Astrocyte of the cerebellum (primary cell): Measurements from ENCODE around the gene PIGA.

Experiments
- DNase-seq: peaks from one replicate; pipeline ENCODE4 v3.0.0-alpha.2; 2011; ENCODE audit warnings: low read depth
- H3K4me3 ChIP-seq: 2 replicates; pipeline ENCODE4 v1.5.1; 2011; ENCODE audit warnings: mild to moderate bottlenecking, low read depth, low read length, moderate library complexity
- in situ Hi-C: cut with HindIII; loops from 2 replicates; pipeline ENCODE4 v1.10.0; 2017; ENCODE audit warnings: low sequenced_read_pairs
- TF ChIP-seq, protein P1 (sequence below): IDR thresholded peaks from 2 replicates; pipeline ENCODE4 v1.5.1; 2012; ENCODE audit warnings: low read length, low read depth, moderate library complexity, mild to moderate bottlenecking; ENCODE audit errors: missing control alignments

Gene PIGA, protein sequence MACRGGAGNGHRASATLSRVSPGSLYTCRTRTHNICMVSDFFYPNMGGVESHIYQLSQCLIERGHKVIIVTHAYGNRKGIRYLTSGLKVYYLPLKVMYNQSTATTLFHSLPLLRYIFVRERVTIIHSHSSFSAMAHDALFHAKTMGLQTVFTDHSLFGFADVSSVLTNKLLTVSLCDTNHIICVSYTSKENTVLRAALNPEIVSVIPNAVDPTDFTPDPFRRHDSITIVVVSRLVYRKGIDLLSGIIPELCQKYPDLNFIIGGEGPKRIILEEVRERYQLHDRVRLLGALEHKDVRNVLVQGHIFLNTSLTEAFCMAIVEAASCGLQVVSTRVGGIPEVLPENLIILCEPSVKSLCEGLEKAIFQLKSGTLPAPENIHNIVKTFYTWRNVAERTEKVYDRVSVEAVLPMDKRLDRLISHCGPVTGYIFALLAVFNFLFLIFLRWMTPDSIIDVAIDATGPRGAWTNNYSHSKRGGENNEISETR

DNA sequence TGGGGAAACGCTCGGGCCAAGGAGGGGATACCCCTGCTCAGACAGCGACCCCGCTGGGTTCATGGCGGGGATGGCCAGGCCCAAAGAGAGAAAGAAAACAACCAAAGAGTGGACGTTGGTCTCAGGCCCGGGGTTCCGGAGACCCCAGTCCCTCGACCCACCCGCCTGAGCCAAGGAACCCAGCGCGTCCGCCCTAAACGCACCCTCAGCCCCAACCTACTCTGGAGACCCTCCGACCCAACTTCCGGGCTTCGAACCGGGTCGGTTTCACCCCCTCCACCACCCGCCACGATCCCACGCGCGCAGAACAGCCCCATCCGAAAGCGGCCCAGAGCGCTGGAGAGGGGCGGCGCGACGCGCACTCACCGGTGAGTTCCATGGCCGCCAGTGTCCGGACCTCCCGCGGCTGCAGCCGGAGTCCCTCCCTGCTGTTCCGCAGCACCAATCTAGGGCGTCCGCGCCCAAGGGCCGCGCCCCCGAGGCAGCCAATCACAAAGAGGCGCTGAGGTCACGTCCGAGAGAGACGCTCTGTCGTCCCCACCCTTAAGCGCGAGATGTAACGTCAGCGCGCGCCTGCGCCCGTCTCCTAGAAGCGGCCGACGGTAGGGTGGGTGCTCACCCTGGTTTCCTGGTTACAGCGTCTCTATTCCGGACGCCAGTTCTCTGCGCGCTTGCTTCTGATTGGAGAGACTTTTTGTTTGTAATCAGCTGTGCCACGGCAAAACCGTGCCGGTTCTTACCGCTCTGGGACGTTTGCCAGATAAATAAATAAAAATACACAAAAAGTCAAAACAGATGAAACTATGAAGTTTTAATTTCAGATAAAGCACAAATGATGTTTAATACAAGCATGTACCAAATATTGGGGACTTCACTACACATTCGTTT, at the start of gene PIGA:
Gene PIGA (minus strand): TSS at position 389 of the 888 bp plus-strand sequence. CDS start 3,593 bp downstream, outside the sequence.
- TF ChIP-seq, protein P1, sequence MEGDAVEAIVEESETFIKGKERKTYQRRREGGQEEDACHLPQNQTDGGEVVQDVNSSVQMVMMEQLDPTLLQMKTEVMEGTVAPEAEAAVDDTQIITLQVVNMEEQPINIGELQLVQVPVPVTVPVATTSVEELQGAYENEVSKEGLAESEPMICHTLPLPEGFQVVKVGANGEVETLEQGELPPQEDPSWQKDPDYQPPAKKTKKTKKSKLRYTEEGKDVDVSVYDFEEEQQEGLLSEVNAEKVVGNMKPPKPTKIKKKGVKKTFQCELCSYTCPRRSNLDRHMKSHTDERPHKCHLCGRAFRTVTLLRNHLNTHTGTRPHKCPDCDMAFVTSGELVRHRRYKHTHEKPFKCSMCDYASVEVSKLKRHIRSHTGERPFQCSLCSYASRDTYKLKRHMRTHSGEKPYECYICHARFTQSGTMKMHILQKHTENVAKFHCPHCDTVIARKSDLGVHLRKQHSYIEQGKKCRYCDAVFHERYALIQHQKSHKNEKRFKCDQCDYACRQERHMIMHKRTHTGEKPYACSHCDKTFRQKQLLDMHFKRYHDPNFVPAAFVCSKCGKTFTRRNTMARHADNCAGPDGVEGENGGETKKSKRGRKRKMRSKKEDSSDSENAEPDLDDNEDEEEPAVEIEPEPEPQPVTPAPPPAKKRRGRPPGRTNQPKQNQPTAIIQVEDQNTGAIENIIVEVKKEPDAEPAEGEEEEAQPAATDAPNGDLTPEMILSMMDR = no peak
- H3K4me3 ChIP-seq = peak within 1 kb of the TSS; percentile 76
- peak; percentile 90 for DNase-seq
- in situ Hi-C loops = no loop called here

DNA sequence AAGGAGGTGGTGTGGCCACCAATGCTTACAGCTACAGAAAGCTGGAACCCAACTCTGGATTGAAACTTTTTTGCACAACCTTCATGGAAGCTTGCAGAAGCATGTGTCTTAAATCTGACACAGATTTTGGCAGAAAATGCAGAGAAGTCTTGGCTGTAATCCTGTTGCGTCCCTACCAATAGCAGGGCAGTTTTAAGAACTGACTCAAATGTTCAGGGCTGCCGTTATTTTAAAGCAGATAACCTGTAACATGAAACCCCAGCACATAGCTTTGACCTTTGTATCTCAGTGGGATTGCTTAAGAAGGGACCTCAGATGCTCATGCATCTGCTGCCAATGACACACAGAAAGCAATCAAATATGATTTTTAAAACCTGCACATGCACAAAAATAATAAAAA, 49.0 kb upstream of the PIGA start, which contains the start of gene VEGFD:
Gene VEGFD (minus strand): TSS at position 110 of the 400 bp plus-strand sequence. CDS start 467 bp downstream, outside the sequence.
- TF ChIP-seq, protein P1 = no peak
- in situ Hi-C loops = no loop called here
- no peak within 1 kb of the TSS for H3K4me3 ChIP-seq
- DNase-seq = no peak

DNA sequence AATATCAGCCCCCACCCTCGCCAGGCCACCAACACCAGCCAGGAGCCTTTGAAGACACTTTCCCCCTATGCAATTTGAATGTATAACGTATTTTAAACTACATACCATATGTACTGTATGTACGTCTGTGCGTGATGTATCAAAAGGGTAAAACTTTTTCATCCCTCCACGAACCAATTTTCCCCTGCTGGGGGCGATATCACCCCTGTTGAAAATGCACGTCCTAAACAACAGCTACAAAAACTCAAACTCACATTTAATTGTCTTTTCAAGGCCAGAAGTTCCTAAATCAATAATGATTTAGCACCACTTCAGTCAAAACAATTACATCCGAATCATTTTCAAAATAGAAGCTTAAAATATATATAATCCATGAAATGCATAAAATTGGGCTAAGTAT, 47.5 kb upstream of the PIGA start:
- H3K4me3 ChIP-seq = no peak overlapping the region
- in situ Hi-C loops = no loop called here
- TF ChIP-seq, protein P1 = no peak
- DNase-seq = no peak

DNA sequence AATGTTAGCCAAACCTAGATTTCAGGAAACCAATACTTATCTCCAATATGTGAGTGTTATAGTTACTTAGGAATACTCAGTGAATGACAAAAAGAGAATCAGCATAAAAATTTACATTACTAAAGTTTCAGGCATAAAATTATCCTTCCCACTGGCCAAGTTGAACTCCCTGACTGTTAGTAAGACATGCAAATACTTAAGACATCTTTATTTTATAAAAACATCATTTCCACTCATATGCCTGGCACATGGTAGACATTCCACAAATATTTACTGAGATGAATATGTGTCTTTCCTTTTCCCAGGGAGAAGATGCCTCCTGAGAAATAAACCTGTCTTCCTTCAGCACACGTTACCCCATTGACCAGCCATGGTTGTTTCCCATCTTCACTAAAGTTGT, 41.6 kb upstream of the PIGA start:
- no peak overlapping the region for H3K4me3 ChIP-seq
- in situ Hi-C loops = no loop called here
- TF ChIP-seq, protein P1 = no peak
- no peak for DNase-seq

DNA sequence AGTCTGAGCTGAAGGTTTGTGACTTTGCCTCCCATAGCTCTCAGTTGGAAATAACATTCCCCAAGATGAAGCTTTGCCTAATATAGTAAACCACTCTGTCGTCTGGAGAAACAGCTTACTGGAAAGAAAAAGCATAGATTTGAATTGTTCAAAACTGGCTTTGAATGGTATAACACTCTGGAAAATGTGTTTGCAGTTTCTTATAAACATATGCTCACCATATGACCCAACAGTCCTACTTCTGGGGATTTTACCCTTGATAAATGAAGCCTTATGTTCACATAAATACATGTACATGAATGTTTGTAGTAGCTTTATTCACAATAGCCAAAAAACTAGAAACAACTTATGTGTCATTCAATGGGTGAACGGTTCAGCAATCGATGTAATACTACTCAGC, 38.7 kb upstream of the PIGA start:
- TF ChIP-seq, protein P1 = no peak
- DNase-seq = no peak
- in situ Hi-C loops = loop anchor here (5.0 kb wide), 1 partner anchor 42 kb away; no protein-coding TSS in a partner anchor
- no peak overlapping the region for H3K4me3 ChIP-seq
